Osteoblast (primary cell): ENCODE data around the gene B3GNT7. TPM values are rescaled to one million over a fixed set of nuclear protein-coding genes. Genes with fewer than 3 reads are reported as not detected.

Experiments
- DNase-seq: peaks from one replicate; pipeline ENCODE4 v3.0.0; 2011; ENCODE audit warnings: low spot score, mixed read lengths; ENCODE audit not compliant: insufficient read length; ENCODE audit errors: missing footprints
- H2AFZ ChIP-seq: 2 replicates; pipeline ENCODE4 v1.6.0; 2011; ENCODE audit warnings: mild to moderate bottlenecking, low read length
- H3K27ac ChIP-seq: 2 replicates; pipeline ENCODE4 v1.5.1; 2011; ENCODE audit warnings: mild to moderate bottlenecking, low read depth, low read length, moderate library complexity
- H3K27me3 ChIP-seq: 2 replicates; pipeline ENCODE4 v1.6.0; 2012; ENCODE audit warnings: mild to moderate bottlenecking, control low read depth, inconsistent platforms, low read length, moderate library complexity; ENCODE audit not compliant: insufficient read depth
- H3K36me3 ChIP-seq: 2 replicates; pipeline ENCODE4 v1.5.1; 2011; ENCODE audit warnings: mild to moderate bottlenecking, low read length, control low read depth, moderate library complexity; ENCODE audit not compliant: insufficient read depth
- H3K4me1 ChIP-seq: 2 replicates; pipeline ENCODE4 v1.5.1; 2011; ENCODE audit warnings: mild to moderate bottlenecking, low read length, control low read depth, moderate library complexity; ENCODE audit not compliant: insufficient read depth
- H3K4me2 ChIP-seq: 2 replicates; pipeline ENCODE4 v1.6.0; 2011; ENCODE audit warnings: mild to moderate bottlenecking, low read length; ENCODE audit not compliant: insufficient read depth
- H3K4me3 ChIP-seq: fragments of 200-600 bp; sonication (generic); 3 replicates; pipeline ENCODE4 v1.5.1; 2012; ENCODE audit warnings: mild to moderate bottlenecking, low read length, inconsistent platforms; ENCODE audit not compliant: insufficient read depth
- H3K79me2 ChIP-seq: 2 replicates; pipeline ENCODE4 v1.6.0; 2012; ENCODE audit warnings: mild to moderate bottlenecking, low read length, control low read depth, inconsistent platforms; ENCODE audit not compliant: insufficient read depth
- H3K9me3 ChIP-seq: 2 replicates; pipeline ENCODE4 v1.5.1; 2011; ENCODE audit warnings: low read depth, low read length, control low read depth
- H4K20me1 ChIP-seq: 2 replicates; pipeline ENCODE4 v1.6.0; 2012; ENCODE audit warnings: mild to moderate bottlenecking, low read length, control low read depth; ENCODE audit not compliant: insufficient read depth
- CTCF ChIP-seq: IDR thresholded peaks from 2 replicates; pipeline ENCODE4 v1.5.1; 2011; ENCODE audit warnings: mild to moderate bottlenecking, low read depth, low read length, moderate library complexity; ENCODE audit errors: extremely low read depth
- total RNA-seq: library from RNA; depleted of rRNA; stranded (reverse); fragments of >200 nt; gene quantifications from 2 replicates; pipeline ENCODE4 v1.2.3, GENCODE V29; 2012

B3GNT7 gene
- total RNA-seq, 1 donor = 0.72 TPM

GRCh38 chr2:231393149-231394131 is 2.1 kb upstream of the B3GNT7 start:
- Histone ChIP-seq H3K27me3 (peaks cover 31% of the 10 kb centered on the region), H3K4me3 (no peak overlapping the region), H2AFZ (no peak overlapping the region), H4K20me1 (no peaks in the 10 kb centered on the region), H3K4me2 (no peak overlapping the region), H3K79me2 (no peaks in the 10 kb centered on the region), H3K27ac (no peak overlapping the region), H3K9me3 (no peaks in the 10 kb centered on the region), H3K36me3 (no peaks in the 10 kb centered on the region), H3K4me1 (no peaks in the 10 kb centered on the region)
- TF ChIP-seq CTCF = peak; percentile 20
- DNase-seq = peak; percentile 89

- Histone ChIP-seq H3K79me2 (no peaks in the 10 kb centered on the region), H3K4me1 (no peaks in the 10 kb centered on the region), H3K36me3 (no peaks in the 10 kb centered on the region), H3K27ac (no peak overlapping the region), H3K4me3 (no peak overlapping the region), H3K9me3 (no peaks in the 10 kb centered on the region), H3K27me3 (peaks cover 31% of the 10 kb centered on the region), H2AFZ (no peak overlapping the region), H3K4me2 (no peak overlapping the region), H4K20me1 (no peaks in the 10 kb centered on the region)
- DNase-seq = peak; percentile 88
- no peak for TF ChIP-seq CTCF
These were observed 1.0 kb upstream of the B3GNT7 start for GRCh38 chr2:231394211-231395141.

GRCh38 chr2:231396058-231396821 is 730 bp downstream of the B3GNT7 start:
- H4K20me1 ChIP-seq = no peaks in the 10 kb centered on the region
- H3K4me2 ChIP-seq = no peak overlapping the region
- no peaks in the 10 kb centered on the region for H3K36me3 ChIP-seq
- no peak overlapping the region for H2AFZ ChIP-seq
- peak; percentile 88 for DNase-seq
- H3K4me3 ChIP-seq = no peak overlapping the region
- peaks cover 4% of the 10 kb centered on the region for H3K4me1 ChIP-seq
- no peaks in the 10 kb centered on the region for H3K79me2 ChIP-seq
- H3K27ac ChIP-seq = no peak overlapping the region
- H3K27me3 ChIP-seq = peaks cover 31% of the 10 kb centered on the region
- no peaks in the 10 kb centered on the region for H3K9me3 ChIP-seq
- TF ChIP-seq CTCF = no peak
